C4-2B (cell line): ENCODE measurements around the gene FZR1.

Source experiments
- CTCF ChIP-seq: fragments of 450-650 bp; conservative IDR thresholded peaks from 2 replicates; pipeline ENCODE4 v1.5.1; 2017; ENCODE audit warnings: mild to moderate bottlenecking
- ZFX ChIP-seq: fragments of 450-650 bp; IDR thresholded peaks from 2 replicates; pipeline ENCODE4 v1.6.1; 2017

- no peak for TF ChIP-seq CTCF
- no peak for TF ChIP-seq ZFX
These were observed 14.6 kb upstream of the FZR1 start for GRCh38 chr19:3491396-3492119.
